ENCODE results near the gene POLD1.

POLD1 gene

DNA sequence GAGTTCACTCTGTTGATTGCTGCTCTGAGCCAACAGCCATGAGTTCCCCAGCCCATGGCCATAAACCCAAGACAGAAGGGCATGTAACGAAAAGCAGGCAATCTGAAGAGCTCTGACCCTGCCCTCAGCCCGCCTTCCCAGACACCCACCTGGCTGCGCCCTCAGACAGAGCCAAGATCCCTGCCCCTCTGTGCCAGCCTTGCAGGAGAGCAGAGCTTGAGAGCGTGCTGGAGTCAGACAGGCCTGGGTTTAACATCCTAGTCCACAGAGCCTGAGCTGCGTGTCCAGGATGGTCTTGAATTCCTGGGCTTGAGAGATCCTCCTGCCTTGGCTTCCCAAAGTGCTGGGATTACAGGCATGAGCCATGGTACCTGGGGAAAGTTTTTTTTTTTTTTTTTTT is 73.2 kb downstream of the POLD1 start:
- DNase-seq (ENCODE audit: low spot score) = no peak

DNA sequence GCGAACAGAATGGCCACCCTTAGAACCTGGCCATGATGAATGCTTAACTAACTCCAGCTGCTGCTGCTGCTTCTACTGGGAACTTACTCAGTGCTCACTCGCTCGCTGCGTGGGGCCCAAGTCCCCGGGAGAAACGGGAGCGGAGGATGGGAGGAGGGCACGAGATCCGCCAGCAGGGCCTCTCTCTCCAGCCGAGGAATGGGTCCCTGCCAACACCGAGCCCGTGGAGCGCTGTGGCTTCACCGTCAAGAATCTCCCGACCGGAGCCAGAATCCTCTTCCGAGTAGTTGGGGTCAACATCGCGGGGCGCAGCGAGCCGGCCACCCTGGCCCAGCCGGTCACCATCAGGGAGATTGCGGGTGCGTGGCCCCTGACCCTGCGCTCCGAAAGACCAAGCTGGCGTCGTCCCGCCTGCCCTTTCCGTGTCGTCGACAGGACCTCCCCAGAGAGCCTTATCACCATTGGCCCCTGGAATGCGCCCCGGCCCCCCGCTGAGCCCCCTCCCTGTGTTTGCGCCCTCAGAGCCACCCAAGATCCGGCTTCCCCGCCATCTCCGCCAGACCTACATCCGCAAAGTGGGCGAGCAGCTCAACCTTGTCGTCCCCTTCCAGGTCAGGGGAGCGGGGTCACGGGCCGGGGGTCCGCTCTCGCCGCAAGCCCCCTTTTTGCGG is 74.4 kb downstream of the POLD1 start:
- DNase-seq (ENCODE audit: low spot score) = no peak
- TF ChIP-seq, protein P1, sequence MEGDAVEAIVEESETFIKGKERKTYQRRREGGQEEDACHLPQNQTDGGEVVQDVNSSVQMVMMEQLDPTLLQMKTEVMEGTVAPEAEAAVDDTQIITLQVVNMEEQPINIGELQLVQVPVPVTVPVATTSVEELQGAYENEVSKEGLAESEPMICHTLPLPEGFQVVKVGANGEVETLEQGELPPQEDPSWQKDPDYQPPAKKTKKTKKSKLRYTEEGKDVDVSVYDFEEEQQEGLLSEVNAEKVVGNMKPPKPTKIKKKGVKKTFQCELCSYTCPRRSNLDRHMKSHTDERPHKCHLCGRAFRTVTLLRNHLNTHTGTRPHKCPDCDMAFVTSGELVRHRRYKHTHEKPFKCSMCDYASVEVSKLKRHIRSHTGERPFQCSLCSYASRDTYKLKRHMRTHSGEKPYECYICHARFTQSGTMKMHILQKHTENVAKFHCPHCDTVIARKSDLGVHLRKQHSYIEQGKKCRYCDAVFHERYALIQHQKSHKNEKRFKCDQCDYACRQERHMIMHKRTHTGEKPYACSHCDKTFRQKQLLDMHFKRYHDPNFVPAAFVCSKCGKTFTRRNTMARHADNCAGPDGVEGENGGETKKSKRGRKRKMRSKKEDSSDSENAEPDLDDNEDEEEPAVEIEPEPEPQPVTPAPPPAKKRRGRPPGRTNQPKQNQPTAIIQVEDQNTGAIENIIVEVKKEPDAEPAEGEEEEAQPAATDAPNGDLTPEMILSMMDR (IDR thresholded peaks at IDR 0.05; ENCODE audit: extremely low read depth, missing control alignments) = no peak

More for the DNA sequence above, 73.2 kb downstream of the POLD1 start:
- TF ChIP-seq, protein P1 (IDR thresholded peaks at IDR 0.05; ENCODE audit: extremely low read depth, missing control alignments) = no peak

DNA sequence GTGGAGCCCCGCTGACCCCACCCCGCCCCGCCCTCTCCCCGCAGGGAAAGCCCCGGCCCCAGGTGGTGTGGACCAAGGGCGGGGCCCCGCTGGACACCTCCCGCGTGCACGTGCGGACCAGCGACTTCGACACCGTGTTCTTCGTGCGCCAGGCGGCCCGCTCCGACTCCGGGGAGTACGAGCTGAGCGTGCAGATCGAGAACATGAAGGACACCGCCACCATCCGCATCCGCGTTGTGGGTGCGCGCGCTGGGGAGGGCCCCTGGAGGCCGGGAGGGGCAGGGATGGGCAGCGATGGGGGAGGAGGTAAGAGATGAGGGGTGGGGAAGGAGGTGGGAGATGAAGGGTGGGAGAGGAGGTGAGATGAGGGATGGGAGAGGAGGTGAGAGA is 74.9 kb downstream of the POLD1 start:
- TF ChIP-seq, protein P1 (IDR thresholded peaks at IDR 0.05; ENCODE audit: extremely low read depth, missing control alignments) = no peak
- no peak for DNase-seq (ENCODE audit: low spot score)

DNA sequence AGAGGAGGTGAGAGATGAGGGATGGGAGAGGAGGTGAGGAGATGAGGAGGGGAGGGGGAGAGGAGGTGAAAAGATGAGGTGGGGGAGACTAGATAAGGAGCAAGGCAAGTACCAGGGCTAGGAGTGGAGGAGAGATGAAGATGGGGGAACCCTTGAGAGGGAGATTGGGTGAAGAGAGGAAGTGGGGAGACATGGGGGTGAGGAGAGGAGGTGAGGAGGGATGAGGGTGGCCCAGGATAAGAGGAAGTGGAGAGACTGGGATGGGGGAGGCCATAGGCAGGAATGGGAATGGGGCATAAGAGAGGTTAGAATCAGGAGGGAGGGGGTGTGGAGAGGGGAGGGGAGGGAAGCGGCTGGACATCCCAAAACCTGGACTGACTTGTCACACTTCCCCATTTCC is 75.5 kb downstream of the POLD1 start:
- TF ChIP-seq, protein P1 (IDR thresholded peaks at IDR 0.05; ENCODE audit: extremely low read depth, missing control alignments) = no peak
- DNase-seq (ENCODE audit: low spot score) = peak; percentile 55

DNA sequence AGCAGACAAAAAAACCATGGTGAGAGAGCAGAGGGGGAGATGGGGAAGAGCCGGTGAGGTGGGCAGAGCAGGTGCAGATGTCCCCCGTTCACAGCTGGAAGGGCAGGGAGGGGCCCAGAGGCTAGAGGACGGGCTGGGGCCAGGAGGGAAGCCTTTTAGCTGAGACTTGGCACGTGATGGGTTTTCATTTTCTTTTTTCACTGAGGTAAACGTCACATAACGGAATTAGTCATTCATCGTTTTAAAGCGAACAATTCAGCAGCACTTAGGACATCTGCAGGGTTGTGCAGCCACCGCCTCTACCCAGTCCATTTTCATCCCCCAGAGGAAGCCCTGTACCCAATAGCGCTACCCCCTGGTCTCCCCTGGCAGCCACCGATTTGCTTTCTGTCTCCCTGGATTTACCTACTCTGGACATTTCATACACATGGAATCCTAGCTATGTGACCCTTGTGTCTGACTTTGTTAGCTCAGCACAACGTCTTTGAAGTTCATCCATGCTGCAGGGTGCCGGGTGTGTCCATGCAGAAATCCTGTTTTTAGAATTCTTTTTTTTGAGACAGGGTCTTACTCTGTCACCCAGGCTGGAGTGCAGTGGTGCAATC is 76.1 kb downstream of the POLD1 start:
- TF ChIP-seq, protein P1 (IDR thresholded peaks at IDR 0.05; ENCODE audit: extremely low read depth, missing control alignments) = peak; percentile 12
- DNase-seq (ENCODE audit: low spot score) = peak; percentile 94

DNA sequence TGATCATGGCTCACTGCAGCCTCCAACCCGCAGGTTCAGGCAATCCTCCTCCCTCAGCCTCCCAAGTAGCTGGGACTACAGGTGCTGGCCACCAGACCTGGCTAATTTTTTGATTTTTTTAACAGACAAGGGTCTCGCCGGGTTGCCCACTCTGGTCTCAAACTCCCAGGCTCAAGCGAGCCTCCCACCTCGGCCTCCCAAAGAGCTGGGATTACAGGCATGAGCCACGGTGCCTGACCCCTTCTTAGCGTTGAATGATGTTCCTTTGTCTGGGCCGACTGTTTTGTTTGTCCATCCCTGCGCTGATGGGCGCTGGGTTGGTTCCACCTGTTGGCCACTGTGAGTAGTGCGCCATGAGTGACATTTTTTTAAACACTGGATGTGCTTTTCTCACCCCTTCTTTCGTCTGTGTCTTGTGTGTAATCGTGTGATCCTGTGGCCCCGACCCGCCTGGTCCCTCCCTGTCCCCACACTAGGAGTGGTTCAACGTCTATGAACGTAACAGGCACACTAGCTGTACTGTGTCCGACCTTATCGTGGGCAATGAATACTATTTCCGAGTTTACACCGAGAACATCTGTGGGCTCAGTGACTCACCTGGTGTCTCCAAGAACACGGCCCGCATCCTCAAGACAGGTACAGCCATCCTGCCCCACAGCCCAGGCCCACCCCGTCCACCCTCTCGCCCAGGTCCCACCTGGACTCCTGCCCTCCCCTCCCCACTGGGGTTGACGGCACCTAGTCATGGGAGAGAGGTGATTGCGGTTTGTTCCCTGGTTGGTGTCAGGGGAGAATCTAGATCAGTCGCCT is 77.1 kb downstream of the POLD1 start:
- DNase-seq (ENCODE audit: low spot score) = peak; percentile 93
- TF ChIP-seq, protein P1 (IDR thresholded peaks at IDR 0.05; ENCODE audit: extremely low read depth, missing control alignments) = peak; percentile 73

DNA sequence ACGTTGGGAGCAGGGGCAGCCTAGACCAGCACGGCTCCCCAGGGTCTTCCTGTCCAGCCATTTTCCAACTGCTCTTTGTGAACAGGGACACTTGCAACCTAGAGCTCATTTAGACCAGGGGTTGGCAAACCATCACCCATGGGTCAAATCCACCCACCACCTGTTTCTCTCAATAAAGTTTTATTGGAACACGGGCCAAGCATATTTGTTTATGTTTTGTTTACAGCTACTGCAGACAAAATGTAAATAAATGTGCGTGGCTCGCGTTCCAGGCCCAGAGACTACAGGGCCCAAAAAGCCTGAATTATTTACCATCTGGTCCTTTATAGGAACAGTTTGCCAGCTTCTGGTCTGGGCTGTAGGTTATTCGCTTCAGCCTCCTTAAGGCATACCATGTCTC is 78.8 kb downstream of the POLD1 start:
- TF ChIP-seq, protein P1 (IDR thresholded peaks at IDR 0.05; ENCODE audit: extremely low read depth, missing control alignments) = no peak
- DNase-seq (ENCODE audit: low spot score) = no peak
